ENCODE measurements around the gene PATE3.

Gene PATE3

GRCh38 chr11:125773516-125773915 is 14.4 kb upstream of the PATE3 start:
- Histone ChIP-seq H3K79me2 (ENCODE audit: insufficient read depth, low read length) (no peaks in the 10 kb centered on the region), H3K36me3 (ENCODE audit: insufficient read depth, low read length) (no peaks in the 10 kb centered on the region), H4K20me1 (ENCODE audit: insufficient read depth, low read length) (no peaks in the 10 kb centered on the region), H3K9ac (ENCODE audit: low read length) (no peak overlapping the region), H3K4me3 (ENCODE audit: low read depth, low read length, poor library complexity, severe bottlenecking) (no peak overlapping the region), H3K27ac (ENCODE audit: low read depth, low read length, poor library complexity, severe bottlenecking) (no peak overlapping the region), H3K9me3 (ENCODE audit: low read length) (no peaks in the 10 kb centered on the region), H3K4me1 (ENCODE audit: insufficient read depth, low read length, severe bottlenecking) (no peaks in the 10 kb centered on the region), H3K4me2 (ENCODE audit: low read length) (no peak overlapping the region), H3F3A (ENCODE audit: insufficient read depth, low read length) (no peaks in the 10 kb centered on the region), H3K27me3 (ENCODE audit: insufficient read depth, low read length) (no peaks in the 10 kb centered on the region; the same call in 1 of the 2 replicates), H2AFZ (ENCODE audit: low read length) (no peak overlapping the region), H3K9me2 (ENCODE audit: low read depth, low read length) (no peaks in the 10 kb centered on the region)
- TF ChIP-seq CTCF (IDR thresholded peaks at IDR 0.05; ENCODE audit: low read length), result no peak
- TF ChIP-seq EZH2 (IDR thresholded peaks at IDR 0.05; ENCODE audit: borderline replicate concordance, low read length), result no peak

GRCh38 chr11:125777309-125777708 is 10.6 kb upstream of the PATE3 start:
- Histone ChIP-seq H3K9me3 (ENCODE audit: low read length) (no peaks in the 10 kb centered on the region), H4K20me1 (ENCODE audit: insufficient read depth, low read length) (no peaks in the 10 kb centered on the region), H3K27ac (ENCODE audit: low read depth, low read length, poor library complexity, severe bottlenecking) (no peak overlapping the region), H3K36me3 (ENCODE audit: insufficient read depth, low read length) (no peaks in the 10 kb centered on the region), H3F3A (ENCODE audit: insufficient read depth, low read length) (no peaks in the 10 kb centered on the region), H3K9me2 (ENCODE audit: low read depth, low read length) (no peaks in the 10 kb centered on the region), H3K27me3 (ENCODE audit: insufficient read depth, low read length) (no peaks in the 10 kb centered on the region), H2AFZ (ENCODE audit: low read length) (no peak overlapping the region), H3K4me3 (ENCODE audit: low read depth, low read length, poor library complexity, severe bottlenecking) (no peak overlapping the region), H3K4me1 (ENCODE audit: insufficient read depth, low read length, severe bottlenecking) (no peaks in the 10 kb centered on the region), H3K9ac (ENCODE audit: low read length) (no peak overlapping the region), H3K4me2 (ENCODE audit: low read length) (no peak overlapping the region), H3K79me2 (ENCODE audit: insufficient read depth, low read length) (no peaks in the 10 kb centered on the region)
- TF ChIP-seq EZH2 (IDR thresholded peaks at IDR 0.05; ENCODE audit: borderline replicate concordance, low read length), result no peak
- TF ChIP-seq CTCF (IDR thresholded peaks at IDR 0.05; ENCODE audit: low read length), result no peak

GRCh38 chr11:125778728-125779127 is 9.2 kb upstream of the PATE3 start, which contains the start of gene PATE2:
TSS of gene PATE2 (minus strand) at chr11:125778828. CDS start at chr11:125778773, 55 bp downstream.
- H3K4me3 ChIP-seq (ENCODE audit: low read depth, low read length, poor library complexity, severe bottlenecking), result no peak within 1 kb of the TSS
- TF ChIP-seq EZH2 (IDR thresholded peaks at IDR 0.05; ENCODE audit: borderline replicate concordance, low read length), result no peak
- no peaks in the 10 kb centered on the region for H4K20me1 ChIP-seq (ENCODE audit: insufficient read depth, low read length)
- no peaks in the 10 kb centered on the region for H3K79me2 ChIP-seq (ENCODE audit: insufficient read depth, low read length)
- no peak within 1 kb of the TSS for H3K9ac ChIP-seq (ENCODE audit: low read length)
- no peak within 1 kb of the TSS for H3K4me2 ChIP-seq (ENCODE audit: low read length)
- H3F3A ChIP-seq (ENCODE audit: insufficient read depth, low read length), result no peaks in the 10 kb centered on the region
- no peaks in the 10 kb centered on the region for H3K9me3 ChIP-seq (ENCODE audit: low read length)
- no peaks in the 10 kb centered on the region for H3K36me3 ChIP-seq (ENCODE audit: insufficient read depth, low read length)
- H3K27ac ChIP-seq (ENCODE audit: low read depth, low read length, poor library complexity, severe bottlenecking), result no peak within 1 kb of the TSS
- no peaks in the 10 kb centered on the region for H3K4me1 ChIP-seq (ENCODE audit: insufficient read depth, low read length, severe bottlenecking)
- no peaks in the 10 kb centered on the region for H3K9me2 ChIP-seq (ENCODE audit: low read depth, low read length)
- no peaks in the 10 kb centered on the region for H3K27me3 ChIP-seq (ENCODE audit: insufficient read depth, low read length)
- no peak within 1 kb of the TSS for H2AFZ ChIP-seq (ENCODE audit: low read length)

GRCh38 chr11:125784678-125785077 is 3.2 kb upstream of the PATE3 start:
- Histone ChIP-seq H3K36me3 (ENCODE audit: insufficient read depth, low read length) (no peaks in the 10 kb centered on the region), H2AFZ (ENCODE audit: low read length) (no peak overlapping the region), H3K9me2 (ENCODE audit: low read depth, low read length) (no peaks in the 10 kb centered on the region), H3K27ac (ENCODE audit: low read depth, low read length, poor library complexity, severe bottlenecking) (no peak overlapping the region), H3K4me1 (ENCODE audit: insufficient read depth, low read length, severe bottlenecking) (no peaks in the 10 kb centered on the region), H3K9ac (ENCODE audit: low read length) (no peak overlapping the region), H4K20me1 (ENCODE audit: insufficient read depth, low read length) (no peaks in the 10 kb centered on the region), H3K9me3 (ENCODE audit: low read length) (no peaks in the 10 kb centered on the region), H3K4me3 (ENCODE audit: low read depth, low read length, poor library complexity, severe bottlenecking) (no peak overlapping the region), H3F3A (ENCODE audit: insufficient read depth, low read length) (no peaks in the 10 kb centered on the region), H3K27me3 (ENCODE audit: insufficient read depth, low read length) (no peaks in the 10 kb centered on the region), H3K79me2 (ENCODE audit: insufficient read depth, low read length) (no peaks in the 10 kb centered on the region), H3K4me2 (ENCODE audit: low read length) (no peak overlapping the region)
- TF ChIP-seq CTCF (IDR thresholded peaks at IDR 0.05; ENCODE audit: low read length), result no peak
- no peak for TF ChIP-seq EZH2 (IDR thresholded peaks at IDR 0.05; ENCODE audit: borderline replicate concordance, low read length)
